Endodermal cell (in vitro differentiated cells): ENCODE data around the gene TMTC2. TPM values are rescaled to one million over a fixed set of nuclear protein-coding genes. Genes with fewer than 3 reads are reported as not detected.

ENCODE experiments used
- DNase-seq: peaks from one replicate; pipeline ENCODE4 v3.0.0-alpha.2; 2017
- H3K27ac ChIP-seq: 2 replicates; pipeline ENCODE4 v1.5.1; 2013; ENCODE audit warnings: mild to moderate bottlenecking, low read depth, low read length, moderate library complexity
- H3K27me3 ChIP-seq: 2 replicates; pipeline ENCODE4 v1.6.1; 2013; ENCODE audit warnings: mild to moderate bottlenecking, low read length, moderate library complexity; ENCODE audit not compliant: insufficient read depth, control insufficient read depth, poor library complexity, severe bottlenecking
- H3K36me3 ChIP-seq: 2 replicates; pipeline ENCODE4 v1.7.0; 2013; ENCODE audit warnings: mild to moderate bottlenecking, low read length, moderate library complexity; ENCODE audit not compliant: control insufficient read depth, insufficient read depth
- H3K4me1 ChIP-seq: one replicate; pipeline ENCODE4 v1.7.0; 2013; ENCODE audit warnings: low read length; ENCODE audit not compliant: control insufficient read depth, insufficient read depth
- H3K4me3 ChIP-seq: 2 replicates; pipeline ENCODE4 v1.5.1; 2013; ENCODE audit warnings: mild to moderate bottlenecking, low read length, moderate library complexity
- H3K9ac ChIP-seq: 2 replicates; pipeline ENCODE4 v1.6.1; 2013; ENCODE audit warnings: mild to moderate bottlenecking, low read length, moderate library complexity; ENCODE audit not compliant: poor library complexity, severe bottlenecking; ENCODE audit errors: extremely low read depth
- H3K9me3 ChIP-seq: 2 replicates; pipeline ENCODE4 v1.6.1; 2013; ENCODE audit warnings: mild to moderate bottlenecking, low read length, moderate library complexity; ENCODE audit not compliant: control insufficient read depth
- H3K27ac Mint-ChIP-seq: 2 replicates; pipeline ENCODE4 v1.8.0; 2020; ENCODE audit warnings: mixed read lengths
- H3K27me3 Mint-ChIP-seq: 2 replicates; pipeline ENCODE4 v1.8.0; 2021; ENCODE audit warnings: mild to moderate bottlenecking, mixed read lengths; ENCODE audit not compliant: insufficient read depth
- H3K36me3 Mint-ChIP-seq: 2 replicates; pipeline ENCODE4 v1.8.0; 2020; ENCODE audit warnings: low read depth, mixed read lengths
- H3K4me1 Mint-ChIP-seq: 2 replicates; pipeline ENCODE4 v1.8.0; 2020; ENCODE audit warnings: mixed read lengths
- H3K4me3 Mint-ChIP-seq: 2 replicates; pipeline ENCODE4 v1.8.0; 2020; ENCODE audit warnings: mild to moderate bottlenecking, moderate library complexity, mixed read lengths
- H3K9me3 Mint-ChIP-seq: 2 replicates; pipeline ENCODE4 v1.8.0; 2020; ENCODE audit warnings: mild to moderate bottlenecking, mixed read lengths
- WGBS, 2 experiments: methylation state at CpG; one replicate each; pipeline versions ENCODE4 v1.1.5 to v1.1.7; 2013; ENCODE audit warnings: missing lambda C conversion rate in 2 of 2, mixed read lengths in 1 of 2; ENCODE audit not compliant: insufficient coverage in 1 of 2, insufficient read length in 1 of 2; 5-methylcytosine and 5-hydroxymethylcytosine counted together
- total RNA-seq, 2 donors: library from RNA; stranded (reverse); fragmentation: NEBNext Ultra II Directional in 1 of 2; extraction: Animal tissue kit (Norgen Biotek cat#: 25700) in 1 of 2; gene quantifications; 2 replicates in 1 of 2; 3 replicates in 1 of 2; pipeline ENCODE4 v1.2.1, GENCODE V29; 2021
- TF ChIP-seq, protein P1 (sequence below): fragments of 200-600 bp; sonication (generic); conservative IDR thresholded peaks from 2 replicates; pipeline ENCODE4 v1.5.0; 2021; ENCODE audit warnings: antibody characterized with exemption, mild to moderate bottlenecking

TMTC2 gene
- total RNA-seq, 2 donors from 2014 or later: 7.2 to 10.8 TPM

DNA sequence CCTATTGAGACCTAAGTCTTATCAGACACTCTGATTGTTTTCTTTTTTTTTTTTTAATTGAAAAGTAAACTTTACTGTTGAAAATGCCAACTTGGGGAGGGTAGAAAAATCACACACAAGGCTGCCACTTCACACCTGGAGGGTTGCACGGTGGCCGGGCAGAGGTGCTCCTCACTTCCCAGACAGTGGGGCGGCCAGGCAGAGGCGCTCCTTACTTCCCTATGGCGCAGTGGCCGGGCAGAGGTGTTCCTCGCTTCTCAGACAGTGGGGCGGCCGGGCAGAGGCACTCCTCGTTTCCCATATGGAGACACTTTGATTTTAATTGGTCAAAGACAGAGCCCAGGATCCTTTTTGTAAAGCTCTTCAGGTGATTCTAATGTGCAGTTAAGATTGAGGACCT lies 399.3 kb downstream of the TMTC2 start:
- Histone ChIP-seq H3K4me1 (no peaks in the 10 kb centered on the region), H3K27ac (no peak overlapping the region), H3K4me3 (peak overlapping the region; percentile 43), H3K9ac (no peak overlapping the region), H3K27me3 (no peaks in the 10 kb centered on the region), H3K9me3 (peaks cover 22% of the 10 kb centered on the region), H3K36me3 (no peaks in the 10 kb centered on the region)
- no peak for DNase-seq
- Mint-ChIP-seq H3K4me1 (peaks cover 12% of the 10 kb centered on the region), H3K27ac (no peak overlapping the region), H3K36me3 (peaks cover 4% of the 10 kb centered on the region), H3K27me3 (no peaks in the 10 kb centered on the region), H3K9me3 (peaks cover 16% of the 10 kb centered on the region), H3K4me3 (no peak overlapping the region)
- WGBS, 2 experiments: 97% methylated on average over 8 to 10 of the region's 10 CpGs
- TF ChIP-seq, protein P1, sequence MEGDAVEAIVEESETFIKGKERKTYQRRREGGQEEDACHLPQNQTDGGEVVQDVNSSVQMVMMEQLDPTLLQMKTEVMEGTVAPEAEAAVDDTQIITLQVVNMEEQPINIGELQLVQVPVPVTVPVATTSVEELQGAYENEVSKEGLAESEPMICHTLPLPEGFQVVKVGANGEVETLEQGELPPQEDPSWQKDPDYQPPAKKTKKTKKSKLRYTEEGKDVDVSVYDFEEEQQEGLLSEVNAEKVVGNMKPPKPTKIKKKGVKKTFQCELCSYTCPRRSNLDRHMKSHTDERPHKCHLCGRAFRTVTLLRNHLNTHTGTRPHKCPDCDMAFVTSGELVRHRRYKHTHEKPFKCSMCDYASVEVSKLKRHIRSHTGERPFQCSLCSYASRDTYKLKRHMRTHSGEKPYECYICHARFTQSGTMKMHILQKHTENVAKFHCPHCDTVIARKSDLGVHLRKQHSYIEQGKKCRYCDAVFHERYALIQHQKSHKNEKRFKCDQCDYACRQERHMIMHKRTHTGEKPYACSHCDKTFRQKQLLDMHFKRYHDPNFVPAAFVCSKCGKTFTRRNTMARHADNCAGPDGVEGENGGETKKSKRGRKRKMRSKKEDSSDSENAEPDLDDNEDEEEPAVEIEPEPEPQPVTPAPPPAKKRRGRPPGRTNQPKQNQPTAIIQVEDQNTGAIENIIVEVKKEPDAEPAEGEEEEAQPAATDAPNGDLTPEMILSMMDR: no peak

GRCh38 chr12:83089575-83089974 lies 402.9 kb downstream of the TMTC2 start:
- no peak overlapping the region for H3K4me3 Mint-ChIP-seq
- TF ChIP-seq, protein P1: no peak
- H3K4me3 ChIP-seq: no peak overlapping the region
- H3K4me1 Mint-ChIP-seq: peaks cover 25% of the 10 kb centered on the region
- no peaks in the 10 kb centered on the region for H3K27me3 Mint-ChIP-seq
- H3K27ac ChIP-seq: no peak overlapping the region
- H3K27me3 ChIP-seq: no peaks in the 10 kb centered on the region
- H3K36me3 Mint-ChIP-seq: peaks cover 4% of the 10 kb centered on the region
- H3K9me3 ChIP-seq: peaks cover 22% of the 10 kb centered on the region
- no peak for DNase-seq
- H3K4me1 ChIP-seq: no peaks in the 10 kb centered on the region
- no peak overlapping the region for H3K27ac Mint-ChIP-seq
- no peaks in the 10 kb centered on the region for H3K36me3 ChIP-seq
- no peak overlapping the region for H3K9ac ChIP-seq
- H3K9me3 Mint-ChIP-seq: peaks cover 16% of the 10 kb centered on the region
- WGBS, 2 experiments: 92% methylated on average over 2 of the region's 2 CpGs

DNA sequence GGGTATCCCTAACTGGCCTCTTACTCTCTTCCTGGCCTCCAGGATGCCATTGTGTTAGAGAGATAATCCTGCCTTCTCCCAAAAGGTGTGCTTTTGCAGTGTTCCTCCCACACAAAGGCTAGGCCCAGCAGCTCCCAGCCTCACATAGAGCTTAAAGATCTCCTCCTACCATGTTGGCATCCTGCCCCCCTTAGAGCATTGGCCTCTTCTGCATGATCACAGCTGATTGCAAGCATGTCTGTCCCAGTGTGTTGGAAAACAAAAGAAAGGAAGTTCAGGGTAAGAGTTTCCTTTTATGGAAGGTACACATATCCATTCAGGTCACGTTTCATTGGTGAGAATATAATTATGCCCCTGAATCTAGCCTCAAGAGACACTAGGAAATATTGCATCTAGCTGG lies 405.4 kb downstream of the TMTC2 start:
- no peak overlapping the region for H3K9ac ChIP-seq
- no peak overlapping the region for H3K27ac ChIP-seq
- H3K27me3 Mint-ChIP-seq: no peaks in the 10 kb centered on the region
- peaks cover 15% of the 10 kb centered on the region for H3K4me1 Mint-ChIP-seq
- no peaks in the 10 kb centered on the region for H3K4me1 ChIP-seq
- peaks cover 9% of the 10 kb centered on the region for H3K36me3 Mint-ChIP-seq
- H3K27ac Mint-ChIP-seq: peak overlapping the region; percentile 37
- no peaks in the 10 kb centered on the region for H3K36me3 ChIP-seq
- H3K27me3 ChIP-seq: no peaks in the 10 kb centered on the region
- TF ChIP-seq, protein P1: no peak
- H3K4me3 ChIP-seq: no peak overlapping the region
- peaks cover 4% of the 10 kb centered on the region for H3K9me3 Mint-ChIP-seq
- peaks cover 16% of the 10 kb centered on the region for H3K9me3 ChIP-seq
- no peak overlapping the region for H3K4me3 Mint-ChIP-seq
- DNase-seq: peak; percentile 63
- 90 to 100% methylated on average over 1 of the region's 1 CpG for WGBS, 2 experiments
